K562 (cell line): ENCODE measurements around the gene TAMALIN. TPM values are rescaled to one million over a fixed set of nuclear protein-coding genes. Genes with fewer than 3 reads are reported as not detected.

Experiments
- CUX1 ChIP-seq: fragments of 200-800 bp; sonication (Bioruptor generic); IDR thresholded peaks from 2 replicates; pipeline ENCODE4 v1.6.1; 2016; ENCODE audit warnings: missing genetic modification characterization, missing compliant biosample characterization
- FOXA1 ChIP-seq: fragments of 450-650 bp; IDR thresholded peaks from 2 replicates; pipeline ENCODE4 v1.6.1; 2016; ENCODE audit warnings: mild to moderate bottlenecking, borderline replicate concordance
- MTA3 ChIP-seq: fragments of 450-650 bp; formaldehyde crosslinking; IDR thresholded peaks from 2 replicates; pipeline ENCODE4 v1.6.1; 2017; ENCODE audit warnings: mild to moderate bottlenecking, borderline replicate concordance
- PPARD ChIP-seq: fragments of 250-450 bp; sonication (Bioruptor Pico); IDR thresholded peaks from 2 replicates; pipeline ENCODE4 v1.8.0; 2022; ENCODE audit warnings: inconsistent platforms, mild to moderate bottlenecking, moderate library complexity
- TOE1 ChIP-seq, 2 experiments: fragments of 450-650 bp in 1 of 2; sonication (generic) in 1 of 2; formaldehyde crosslinking in 1 of 2; IDR thresholded peaks; 2 replicates each; pipeline versions ENCODE4 v1.7.1 to v1.8.0; 2016 to 2022; ENCODE audit warnings: borderline replicate concordance in 2 of 2, mild to moderate bottlenecking in 2 of 2, antibody characterized with exemption in 1 of 2, inconsistent platforms in 1 of 2, low read depth in 1 of 2, missing genetic modification reagents in 1 of 2, moderate library complexity in 1 of 2
- ZBTB11 ChIP-seq, 3 experiments: fragments of 200-800 bp in 1 of 3; fragments of 250-450 bp in 1 of 3; fragments of 450-650 bp in 1 of 3; sonication (Bioruptor Pico) in 1 of 3; sonication (Bioruptor generic) in 1 of 3; formaldehyde crosslinking in 1 of 3; IDR thresholded peaks; 2 replicates each; pipeline versions ENCODE4 v1.6.1 to v1.8.0; 2016 to 2022; ENCODE audit warnings: mild to moderate bottlenecking in 2 of 3, missing genetic modification characterization in 2 of 3, missing compliant biosample characterization in 1 of 3, moderate library complexity in 1 of 3
- ZNF175 ChIP-seq: fragments of 200-800 bp; sonication (Bioruptor generic); IDR thresholded peaks from 2 replicates; pipeline ENCODE4 v1.6.1; 2016; ENCODE audit warnings: low read depth, mild to moderate bottlenecking, missing genetic modification characterization, missing compliant biosample characterization
- polyA plus RNA-seq, 8 experiments: library from polyadenylated mRNA; depleted of rRNA in 4 of 8; stranded (reverse) in 5 of 8; unstranded in 3 of 8; fragments of >200 nt; fragmentation: Nextera tagmentation in 2 of 8; fragmentation: Illumina TruSeq in 1 of 8; extraction: Ambion mirVana in 2 of 8; extraction: Trizol in 1 of 8; gene quantifications; 2 replicates each; pipeline versions ENCODE4 v1.2.1 to v1.2.3, GENCODE V29; 2011 to 2014; ENCODE audit warnings: inconsistent platforms in 1 of 8, missing spikeins in 1 of 8
- total RNA-seq, 7 experiments: library from RNA; depleted of rRNA in 6 of 7; stranded (reverse); fragments of >200 nt in 6 of 7; fragmentation: Illumina TruSeq in 2 of 7; extraction: Trizol in 2 of 7; gene quantifications; 2 replicates each; pipeline versions ENCODE4 v1.2.1 to v1.2.3, GENCODE V29; 2011 to 2021; ENCODE audit warnings: low replicate concordance in 1 of 7
- TF ChIP-seq, protein P1 (sequence below): sonication (generic); formaldehyde crosslinking; IDR thresholded peaks from 2 replicates; pipeline ENCODE4 v1.8.0; 2023; ENCODE audit warnings: missing genetic modification reagents, mild to moderate bottlenecking, borderline replicate concordance

TAMALIN gene
- total and polyA plus RNA-seq, 9 of the 15 experiments (the other 6 are each of a cell fraction or from before 2014, with no cell fraction given) = 0.74 to 2.2 (median 1.5) TPM; not detected in 2

GRCh38 chr12:52050758-52051541 lies 44.2 kb downstream of the TAMALIN start, which contains the start of gene NR4A1 (continued):
- TF ChIP-seq TOE1 (IDR thresholded peaks at IDR 0.05; ENCODE audit: borderline replicate concordance) = peak; percentile 51; the same call in 1 of the 2 replicates
- TF ChIP-seq TOE1 (CRISPR knock-in tag; IDR thresholded peaks at IDR 0.05; ENCODE audit: borderline replicate concordance, low read depth) = no peak
- no peak for TF ChIP-seq PPARD
- TF ChIP-seq MTA3 = peak; percentile 73
- TF ChIP-seq, protein P1, sequence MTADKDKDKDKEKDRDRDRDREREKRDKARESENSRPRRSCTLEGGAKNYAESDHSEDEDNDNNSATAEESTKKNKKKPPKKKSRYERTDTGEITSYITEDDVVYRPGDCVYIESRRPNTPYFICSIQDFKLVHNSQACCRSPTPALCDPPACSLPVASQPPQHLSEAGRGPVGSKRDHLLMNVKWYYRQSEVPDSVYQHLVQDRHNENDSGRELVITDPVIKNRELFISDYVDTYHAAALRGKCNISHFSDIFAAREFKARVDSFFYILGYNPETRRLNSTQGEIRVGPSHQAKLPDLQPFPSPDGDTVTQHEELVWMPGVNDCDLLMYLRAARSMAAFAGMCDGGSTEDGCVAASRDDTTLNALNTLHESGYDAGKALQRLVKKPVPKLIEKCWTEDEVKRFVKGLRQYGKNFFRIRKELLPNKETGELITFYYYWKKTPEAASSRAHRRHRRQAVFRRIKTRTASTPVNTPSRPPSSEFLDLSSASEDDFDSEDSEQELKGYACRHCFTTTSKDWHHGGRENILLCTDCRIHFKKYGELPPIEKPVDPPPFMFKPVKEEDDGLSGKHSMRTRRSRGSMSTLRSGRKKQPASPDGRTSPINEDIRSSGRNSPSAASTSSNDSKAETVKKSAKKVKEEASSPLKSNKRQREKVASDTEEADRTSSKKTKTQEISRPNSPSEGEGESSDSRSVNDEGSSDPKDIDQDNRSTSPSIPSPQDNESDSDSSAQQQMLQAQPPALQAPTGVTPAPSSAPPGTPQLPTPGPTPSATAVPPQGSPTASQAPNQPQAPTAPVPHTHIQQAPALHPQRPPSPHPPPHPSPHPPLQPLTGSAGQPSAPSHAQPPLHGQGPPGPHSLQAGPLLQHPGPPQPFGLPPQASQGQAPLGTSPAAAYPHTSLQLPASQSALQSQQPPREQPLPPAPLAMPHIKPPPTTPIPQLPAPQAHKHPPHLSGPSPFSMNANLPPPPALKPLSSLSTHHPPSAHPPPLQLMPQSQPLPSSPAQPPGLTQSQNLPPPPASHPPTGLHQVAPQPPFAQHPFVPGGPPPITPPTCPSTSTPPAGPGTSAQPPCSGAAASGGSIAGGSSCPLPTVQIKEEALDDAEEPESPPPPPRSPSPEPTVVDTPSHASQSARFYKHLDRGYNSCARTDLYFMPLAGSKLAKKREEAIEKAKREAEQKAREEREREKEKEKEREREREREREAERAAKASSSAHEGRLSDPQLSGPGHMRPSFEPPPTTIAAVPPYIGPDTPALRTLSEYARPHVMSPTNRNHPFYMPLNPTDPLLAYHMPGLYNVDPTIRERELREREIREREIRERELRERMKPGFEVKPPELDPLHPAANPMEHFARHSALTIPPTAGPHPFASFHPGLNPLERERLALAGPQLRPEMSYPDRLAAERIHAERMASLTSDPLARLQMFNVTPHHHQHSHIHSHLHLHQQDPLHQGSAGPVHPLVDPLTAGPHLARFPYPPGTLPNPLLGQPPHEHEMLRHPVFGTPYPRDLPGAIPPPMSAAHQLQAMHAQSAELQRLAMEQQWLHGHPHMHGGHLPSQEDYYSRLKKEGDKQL = peak; percentile 52; the same call in 1 of the 2 replicates
- peak; percentile 92 for TF ChIP-seq ZNF175
- TF ChIP-seq CUX1 (CRISPR knock-in tag) = no peak
- TF ChIP-seq ZBTB11 (CRISPR knock-in tag; IDR thresholded peaks at IDR 0.05) = peak in 1 of 3 experiments; percentile 28; a peak in 1 of 6 replicates
- no peak for TF ChIP-seq FOXA1
